Sigmoid colon (tissue), 7 donors: ENCODE data around the gene MICAL2. TPM values are rescaled to one million over a fixed set of nuclear protein-coding genes. Genes with fewer than 3 reads are reported as not detected.

ENCODE experiments used
- DNase-seq: peaks from one replicate; pipeline ENCODE4 v3.0.0-alpha.2; 2019
- H3K27ac ChIP-seq, 4 donors: fragments of 200-600 bp; sonication (generic); one replicate each; pipeline ENCODE4 v1.5.1; 2016 to 2019; ENCODE audit warnings: mild to moderate bottlenecking in 1 of 4
- H3K27me3 ChIP-seq, 3 donors: fragments of 200-600 bp; sonication (generic); one replicate each; pipeline ENCODE4 v1.5.1; 2019; ENCODE audit warnings: mild to moderate bottlenecking in 1 of 3
- H3K36me3 ChIP-seq, 4 donors: fragments of 200-600 bp; sonication (generic); one replicate each; pipeline ENCODE4 v1.5.1; 2016 to 2019
- H3K4me1 ChIP-seq, 4 donors: fragments of 200-600 bp; sonication (generic); one replicate each; pipeline ENCODE4 v1.5.1; 2017 to 2019
- H3K4me3 ChIP-seq, 4 donors: fragments of 200-600 bp; sonication (generic); one replicate each; pipeline ENCODE4 v1.5.1; 2017 to 2019; ENCODE audit warnings: mild to moderate bottlenecking in 2 of 4, moderate library complexity in 1 of 4
- H3K9me3 ChIP-seq, 4 donors: fragments of 200-600 bp in 3 of 4; sonication (generic) in 3 of 4; one replicate each; pipeline versions ENCODE4 v1.5.1 to v1.6.1; 2013 to 2019
- CTCF ChIP-seq, 4 experiments: fragments of 450-650 bp in 3 of 4; fragments of 200-600 bp in 1 of 4; IDR thresholded peaks; one replicate each; pipeline ENCODE4 v1.5.1; 2016 to 2019; ENCODE audit warnings: antibody characterized with exemption in 4 of 4, mild to moderate bottlenecking in 3 of 4, moderate library complexity in 2 of 4
- EP300 ChIP-seq, 4 donors: sonication (generic); formaldehyde crosslinking; IDR thresholded peaks; one replicate each; pipeline ENCODE4 v1.6.1; 2017; ENCODE audit warnings: antibody characterized with exemption in 4 of 4
- POLR2A ChIP-seq, 2 donors: fragments of 450-650 bp; IDR thresholded peaks; one replicate each; pipeline ENCODE4 v1.6.1; 2016; ENCODE audit warnings: antibody characterized with exemption in 2 of 2, mild to moderate bottlenecking in 2 of 2, moderate library complexity in 2 of 2
- POLR2AphosphoS5 ChIP-seq, 4 donors: sonication (generic); formaldehyde crosslinking; IDR thresholded peaks; one replicate each; pipeline ENCODE4 v1.6.1; 2017; ENCODE audit warnings: antibody characterized with exemption in 4 of 4
- whole genome bisulfite sequencing, 2 donors: extraction: QIAGEN DNeasy Blood & Tissue Kit; methylation state at CpG; one replicate each; pipeline ENCODE4 v1.1.7; 2013; 5-methylcytosine and 5-hydroxymethylcytosine counted together
- intact Hi-C: fragments of 100-400 bp; cut with DNase I; formaldehyde crosslinking; loops from one replicate; pipeline ENCODE4 v1.15.1; 2023
- polyA plus RNA-seq, 3 donors: library from polyadenylated mRNA; stranded (reverse); fragments of 200-250 nt; gene quantifications; one replicate each; pipeline ENCODE4 v1.2.3, GENCODE V29; 2013
- total RNA-seq, 4 donors: library from RNA; depleted of rRNA; stranded (reverse); fragments of >200 nt; gene quantifications; one replicate each; pipeline ENCODE4 v1.1.0, GENCODE V29; 2016
- donor health status: healthy with polysubstance abuse.
- donor health status: Bipolar disorder and iron deficiency.
- donor health status: healthy.

MICAL2 gene
- total and polyA plus RNA-seq, 7 donors, result 36.6 to 145 (median 115) TPM

GRCh38 chr11:12236744-12237101, 126.3 kb downstream of the MICAL2 start:
- Histone ChIP-seq H3K4me3 (no peak overlapping the region), H3K36me3 (peaks cover 0 to 14% (median 6%) of the 10 kb centered on the region in 4 donors), H3K27me3 (no peaks in the 10 kb centered on the region), H3K4me1 (peaks cover 0 to 84% (median 77%) of the 10 kb centered on the region in 4 donors), H3K9me3 (no peaks in the 10 kb centered on the region), H3K27ac (peak overlapping the region; percentile 77 to 89 (median 86))
- intact Hi-C loops, result loop anchor here (2.0 to 5.0 kb wide), 2 partner anchors 74 to 124 kb away; partner anchors contain the start of gene MICAL2
- DNase-seq, result no peak
- WGBS, 2 donors, result 64 to 65% methylated on average over 5 of the region's 5 CpGs
- no peak for TF ChIP-seq POLR2A (IDR thresholded peaks at IDR 0.05)
- no peak for TF ChIP-seq CTCF (IDR thresholded peaks at IDR 0.05)
- TF ChIP-seq EP300 (IDR thresholded peaks at IDR 0.05), result no peak
- no peak for TF ChIP-seq POLR2AphosphoS5 (IDR thresholded peaks at IDR 0.05)

- 88 to 95% methylated on average over 3 of the region's 3 CpGs for WGBS, 2 donors
- Histone ChIP-seq H3K36me3 (peaks cover 0 to 11% (median 6%) of the 10 kb centered on the region in 4 donors), H3K27me3 (no peaks in the 10 kb centered on the region), H3K4me1 (peaks cover 0 to 84% (median 73%) of the 10 kb centered on the region in 4 donors), H3K4me3 (no peak overlapping the region), H3K9me3 (no peaks in the 10 kb centered on the region), H3K27ac (peak overlapping the region; percentile 77 to 89 (median 86))
- intact Hi-C loops, result loop anchor here (2.0 to 5.0 kb wide), 2 partner anchors 75 to 125 kb away; partner anchors contain the start of gene MICAL2
- TF ChIP-seq POLR2A (IDR thresholded peaks at IDR 0.05), result no peak
- TF ChIP-seq EP300 (IDR thresholded peaks at IDR 0.05), result peak; percentile 66 to 96 (median 88)
- peak; percentile 77 to 96 (median 92) for TF ChIP-seq POLR2AphosphoS5 (IDR thresholded peaks at IDR 0.05)
- no peak for TF ChIP-seq CTCF (IDR thresholded peaks at IDR 0.05)
- peak; percentile 84 for DNase-seq
Measured at GRCh38 chr11:12237381-12237784, 127.0 kb downstream of the MICAL2 start.

GRCh38 chr11:12238420-12238819, 128.0 kb downstream of the MICAL2 start:
- H3K36me3 ChIP-seq, result peaks cover 0 to 9% (median 6%) of the 10 kb centered on the region in 4 donors
- H3K27ac ChIP-seq, result peak overlapping the region; percentile 77 to 89 (median 86)
- H3K9me3 ChIP-seq, result no peaks in the 10 kb centered on the region
- intact Hi-C loops, result loop anchor here (5.0 kb wide), 1 partner anchor 126 kb away; the partner anchor contains the start of gene MICAL2
- peaks cover 0 to 86% (median 79%) of the 10 kb centered on the region in 4 donors for H3K4me1 ChIP-seq
- DNase-seq, result no peak
- no peaks in the 10 kb centered on the region for H3K27me3 ChIP-seq
- TF ChIP-seq CTCF (IDR thresholded peaks at IDR 0.05) (no peak), EP300 (IDR thresholded peaks at IDR 0.05) (no peak), POLR2AphosphoS5 (IDR thresholded peaks at IDR 0.05) (peak in 1 of 4 donors; percentile 16)
- H3K4me3 ChIP-seq, result no peak overlapping the region
- WGBS, 2 donors, result 89 to 93% methylated on average over 4 of the region's 4 CpGs

GRCh38 chr11:12239396-12239795, 129.0 kb downstream of the MICAL2 start:
- TF ChIP-seq POLR2A (IDR thresholded peaks at IDR 0.05), result no peak
- TF ChIP-seq CTCF (IDR thresholded peaks at IDR 0.05), result no peak
- no peak for TF ChIP-seq POLR2AphosphoS5 (IDR thresholded peaks at IDR 0.05)
- no peak for TF ChIP-seq EP300 (IDR thresholded peaks at IDR 0.05)
- intact Hi-C loops, result loop anchor here (5.0 kb wide), 1 partner anchor 127 kb away; the partner anchor contains the start of gene MICAL2
- Histone ChIP-seq H3K27me3 (no peaks in the 10 kb centered on the region), H3K4me3 (no peak overlapping the region), H3K9me3 (no peaks in the 10 kb centered on the region), H3K27ac (peak overlapping the region; percentile 77 to 89 (median 86)), H3K36me3 (peaks cover 0 to 9% (median 6%) of the 10 kb centered on the region in 4 donors), H3K4me1 (peaks cover 0 to 96% (median 86%) of the 10 kb centered on the region in 4 donors)
- DNase-seq, result no peak
- 87 to 92% methylated on average over 4 of the region's 4 CpGs for WGBS, 2 donors
